ENCODE measurements around the gene CIT.

DNA sequence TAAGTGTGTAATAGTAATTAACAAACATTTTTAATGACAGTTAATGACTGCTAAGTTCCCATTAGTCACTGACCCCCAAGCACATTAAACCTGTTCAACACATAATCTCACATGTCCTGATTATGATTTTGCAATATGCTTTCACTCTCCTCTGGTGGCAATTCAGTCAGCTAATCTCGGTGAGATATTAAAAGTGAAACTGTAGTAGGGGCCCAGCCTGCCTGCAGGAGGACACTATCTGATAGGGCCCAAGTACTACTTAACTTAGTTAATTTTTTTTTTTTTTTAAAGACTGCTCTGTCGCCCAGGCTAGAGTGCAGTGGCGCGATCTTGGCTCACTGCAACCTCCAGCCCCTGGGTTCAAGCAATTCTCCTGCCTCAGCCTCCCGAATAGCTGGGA, 48.8 kb downstream of the CIT start:
- TF ChIP-seq, protein P1, sequence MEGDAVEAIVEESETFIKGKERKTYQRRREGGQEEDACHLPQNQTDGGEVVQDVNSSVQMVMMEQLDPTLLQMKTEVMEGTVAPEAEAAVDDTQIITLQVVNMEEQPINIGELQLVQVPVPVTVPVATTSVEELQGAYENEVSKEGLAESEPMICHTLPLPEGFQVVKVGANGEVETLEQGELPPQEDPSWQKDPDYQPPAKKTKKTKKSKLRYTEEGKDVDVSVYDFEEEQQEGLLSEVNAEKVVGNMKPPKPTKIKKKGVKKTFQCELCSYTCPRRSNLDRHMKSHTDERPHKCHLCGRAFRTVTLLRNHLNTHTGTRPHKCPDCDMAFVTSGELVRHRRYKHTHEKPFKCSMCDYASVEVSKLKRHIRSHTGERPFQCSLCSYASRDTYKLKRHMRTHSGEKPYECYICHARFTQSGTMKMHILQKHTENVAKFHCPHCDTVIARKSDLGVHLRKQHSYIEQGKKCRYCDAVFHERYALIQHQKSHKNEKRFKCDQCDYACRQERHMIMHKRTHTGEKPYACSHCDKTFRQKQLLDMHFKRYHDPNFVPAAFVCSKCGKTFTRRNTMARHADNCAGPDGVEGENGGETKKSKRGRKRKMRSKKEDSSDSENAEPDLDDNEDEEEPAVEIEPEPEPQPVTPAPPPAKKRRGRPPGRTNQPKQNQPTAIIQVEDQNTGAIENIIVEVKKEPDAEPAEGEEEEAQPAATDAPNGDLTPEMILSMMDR (IDR thresholded peaks at IDR 0.05) = no peak
- TF ChIP-seq POLR2AphosphoS5 (IDR thresholded peaks at IDR 0.05; ENCODE audit: low read depth, low read length) = no peak
- TF ChIP-seq, protein P2, sequence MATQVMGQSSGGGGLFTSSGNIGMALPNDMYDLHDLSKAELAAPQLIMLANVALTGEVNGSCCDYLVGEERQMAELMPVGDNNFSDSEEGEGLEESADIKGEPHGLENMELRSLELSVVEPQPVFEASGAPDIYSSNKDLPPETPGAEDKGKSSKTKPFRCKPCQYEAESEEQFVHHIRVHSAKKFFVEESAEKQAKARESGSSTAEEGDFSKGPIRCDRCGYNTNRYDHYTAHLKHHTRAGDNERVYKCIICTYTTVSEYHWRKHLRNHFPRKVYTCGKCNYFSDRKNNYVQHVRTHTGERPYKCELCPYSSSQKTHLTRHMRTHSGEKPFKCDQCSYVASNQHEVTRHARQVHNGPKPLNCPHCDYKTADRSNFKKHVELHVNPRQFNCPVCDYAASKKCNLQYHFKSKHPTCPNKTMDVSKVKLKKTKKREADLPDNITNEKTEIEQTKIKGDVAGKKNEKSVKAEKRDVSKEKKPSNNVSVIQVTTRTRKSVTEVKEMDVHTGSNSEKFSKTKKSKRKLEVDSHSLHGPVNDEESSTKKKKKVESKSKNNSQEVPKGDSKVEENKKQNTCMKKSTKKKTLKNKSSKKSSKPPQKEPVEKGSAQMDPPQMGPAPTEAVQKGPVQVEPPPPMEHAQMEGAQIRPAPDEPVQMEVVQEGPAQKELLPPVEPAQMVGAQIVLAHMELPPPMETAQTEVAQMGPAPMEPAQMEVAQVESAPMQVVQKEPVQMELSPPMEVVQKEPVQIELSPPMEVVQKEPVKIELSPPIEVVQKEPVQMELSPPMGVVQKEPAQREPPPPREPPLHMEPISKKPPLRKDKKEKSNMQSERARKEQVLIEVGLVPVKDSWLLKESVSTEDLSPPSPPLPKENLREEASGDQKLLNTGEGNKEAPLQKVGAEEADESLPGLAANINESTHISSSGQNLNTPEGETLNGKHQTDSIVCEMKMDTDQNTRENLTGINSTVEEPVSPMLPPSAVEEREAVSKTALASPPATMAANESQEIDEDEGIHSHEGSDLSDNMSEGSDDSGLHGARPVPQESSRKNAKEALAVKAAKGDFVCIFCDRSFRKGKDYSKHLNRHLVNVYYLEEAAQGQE (IDR thresholded peaks at IDR 0.05; ENCODE audit: insufficient read depth in 1 of 2, low read depth in 2 of 2, low read length in 1 of 2) = no peak
- TF ChIP-seq SIN3A (IDR thresholded peaks at IDR 0.05; ENCODE audit: borderline replicate concordance, insufficient read depth, low read depth, low read length) = no peak
